ENCODE results near the gene ZDHHC18.
"Not testable (repeated sequence)": the region's sequence is repeated elsewhere in the genome, so short reads cannot be mapped to it uniquely, and the experiment has no call there.

The ZDHHC18 gene

DNA sequence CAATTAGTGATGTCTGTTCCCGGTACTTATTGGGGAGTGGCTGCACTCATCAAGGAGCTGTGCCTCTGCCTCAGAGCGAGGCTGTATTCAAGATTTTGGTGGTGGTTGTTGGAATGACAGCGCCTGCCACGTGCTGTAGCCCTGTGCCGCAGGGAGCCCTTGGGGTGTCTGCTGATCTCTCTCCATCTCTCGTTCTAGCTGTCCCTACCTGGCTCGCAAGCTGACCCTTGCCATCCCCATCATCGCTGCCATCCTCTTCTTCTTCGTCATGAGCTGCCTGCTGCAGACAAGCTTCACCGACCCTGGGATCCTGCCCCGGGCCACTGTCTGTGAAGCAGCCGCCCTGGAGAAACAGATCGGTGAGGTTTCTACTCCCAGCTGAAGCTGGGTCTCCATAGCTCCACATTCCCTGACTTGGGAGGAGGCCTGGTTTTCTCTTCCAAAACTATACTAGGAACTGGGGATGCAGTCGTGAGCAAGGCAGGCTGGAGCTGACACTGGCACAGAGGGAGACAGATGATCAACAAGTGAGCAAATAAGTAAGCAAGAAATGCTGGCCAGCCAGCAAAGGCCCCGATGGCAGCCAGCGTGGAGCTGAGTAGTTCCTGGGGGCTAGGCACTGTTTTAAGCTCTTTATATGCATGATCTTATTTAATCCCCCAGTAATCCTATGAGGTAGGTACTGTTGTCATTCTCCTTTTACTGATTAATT is 5.9 kb downstream of the ZDHHC18 start:
- DNase-seq (ENCODE audit: low read depth in 4 of 4, low spot score in 1 of 4): no peak

DNA sequence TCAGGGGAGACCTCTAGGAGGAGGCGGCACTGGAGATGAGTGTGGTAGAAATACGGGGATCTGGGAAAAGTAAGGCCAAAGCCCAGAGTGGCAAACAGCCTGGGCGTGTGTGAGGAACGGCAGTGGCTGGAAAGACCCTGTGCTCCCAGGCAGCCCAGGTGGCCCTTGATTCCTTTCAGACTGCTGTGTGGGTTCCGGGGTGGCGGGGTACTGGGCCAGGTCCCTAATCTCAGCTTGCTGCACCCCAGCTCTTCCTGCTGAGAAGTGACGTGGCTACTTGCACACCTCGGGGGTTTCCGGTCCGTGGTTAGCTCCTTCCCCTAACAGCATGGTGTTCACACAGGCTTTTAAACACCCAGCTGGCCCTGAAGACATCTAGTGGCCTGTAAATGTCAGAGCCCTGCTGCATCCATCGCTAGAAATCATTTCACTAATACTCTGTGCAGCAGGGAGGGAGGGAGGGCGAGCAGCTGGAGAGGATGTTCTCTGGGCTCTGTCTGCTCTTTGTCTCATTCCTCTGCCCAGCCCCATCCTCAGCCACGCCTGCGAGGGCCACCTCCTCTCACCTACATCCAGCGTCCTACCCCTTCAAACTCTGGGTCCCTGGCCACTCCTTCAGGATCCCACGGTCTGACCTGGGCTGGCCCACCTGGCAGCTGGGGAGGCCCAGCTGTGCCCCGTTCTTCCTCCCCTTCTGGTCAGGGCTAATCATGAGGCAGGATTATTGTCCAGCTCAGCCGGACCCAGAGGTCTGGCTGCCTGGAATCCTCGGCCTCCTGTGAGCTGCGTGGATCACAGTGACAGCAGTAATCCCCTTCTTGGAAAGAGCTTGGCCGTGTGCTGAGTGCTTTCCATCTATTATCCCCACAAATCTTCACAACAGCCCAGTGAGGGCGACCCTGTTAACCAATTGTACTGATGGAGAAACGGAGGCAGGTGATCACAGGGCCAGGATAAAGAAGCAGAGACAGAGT is 7.2 kb downstream of the ZDHHC18 start:
- peak; percentile 48 to 72 (median 60) for DNase-seq (ENCODE audit: low read depth in 4 of 4, low spot score in 1 of 4)

GRCh38 chr1:26837665-26838064 is 11.2 kb downstream of the ZDHHC18 start:
- not testable (repeated sequence) for DNase-seq (ENCODE audit: low read depth in 4 of 4, low spot score in 1 of 4)

DNA sequence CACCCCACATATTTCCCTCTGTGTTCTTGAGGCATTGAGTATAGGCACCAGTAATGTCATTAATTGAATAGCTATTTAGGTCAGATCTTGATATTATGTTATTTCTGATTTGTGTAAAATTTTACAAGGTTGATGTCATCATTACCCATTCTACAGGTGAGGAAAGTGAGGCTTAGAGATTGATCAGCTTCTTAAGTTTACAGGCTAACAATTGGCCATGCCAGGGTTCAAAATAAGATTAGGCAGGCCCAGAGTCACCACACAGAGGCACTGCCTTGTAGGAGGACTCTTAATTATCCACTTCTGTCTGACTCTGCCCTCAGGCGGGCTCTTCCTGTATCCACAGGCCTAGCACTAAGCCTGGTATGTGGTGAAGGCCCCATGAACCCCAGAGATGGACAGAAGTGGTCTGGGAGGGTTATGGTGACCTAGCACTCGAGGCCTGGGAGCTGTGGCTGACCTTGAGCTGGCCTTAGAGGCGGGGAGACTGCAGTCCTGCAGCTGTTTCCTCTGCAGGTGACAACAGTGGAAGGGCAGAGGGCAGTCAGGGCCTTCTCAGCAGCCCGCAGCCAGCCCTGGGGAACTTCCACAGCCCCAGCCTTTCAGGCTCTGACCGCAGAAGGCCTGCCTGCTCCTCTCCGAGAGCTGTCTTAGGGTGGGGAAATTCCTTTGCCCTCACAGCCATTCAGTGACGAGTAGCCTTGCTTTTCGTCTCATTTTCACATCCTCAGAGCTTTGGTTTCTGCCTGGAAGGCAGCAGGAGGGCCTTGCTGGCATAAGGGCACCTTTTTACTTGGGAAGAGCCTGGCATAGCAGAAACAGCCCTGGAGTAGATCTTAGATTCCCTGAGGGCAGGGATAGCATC is 12.2 kb downstream of the ZDHHC18 start:
- no peak for DNase-seq (ENCODE audit: low read depth in 4 of 4, low spot score in 1 of 4)

GRCh38 chr1:26839339-26839722 is 12.8 kb downstream of the ZDHHC18 start:
- no peak for DNase-seq (ENCODE audit: low read depth in 4 of 4, low spot score in 1 of 4)

DNA sequence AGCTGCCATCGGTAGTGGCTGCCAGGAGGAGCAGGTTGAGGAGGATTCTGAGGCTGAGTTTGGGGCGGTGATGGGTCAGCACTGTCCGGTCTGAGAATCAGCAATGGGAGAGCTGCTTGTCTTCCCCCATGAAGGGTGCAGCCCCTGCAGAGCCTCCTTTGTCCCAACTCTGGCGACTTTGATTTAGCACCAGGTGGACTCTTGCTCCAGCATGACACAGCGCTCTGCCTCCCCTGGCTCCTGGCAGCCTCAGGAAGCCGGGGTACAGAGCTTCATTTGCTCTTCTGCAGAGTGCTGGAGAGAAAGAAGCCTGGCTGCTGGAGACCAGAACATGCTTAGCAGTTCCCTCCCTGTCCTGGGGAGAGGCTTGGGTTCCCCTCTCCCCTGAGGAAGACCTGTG is 13.3 kb downstream of the ZDHHC18 start:
- no peak for DNase-seq (ENCODE audit: low read depth in 4 of 4, low spot score in 1 of 4)

- no peak for DNase-seq (ENCODE audit: low read depth in 4 of 4, low spot score in 1 of 4)
Measured at GRCh38 chr1:26844424-26845196, 18.1 kb downstream of the ZDHHC18 start.

- not testable (repeated sequence) for DNase-seq (ENCODE audit: low read depth in 4 of 4, low spot score in 1 of 4)
Measured at GRCh38 chr1:26847826-26848225, 21.3 kb downstream of the ZDHHC18 start.

- no peak for DNase-seq (ENCODE audit: low read depth in 4 of 4, low spot score in 1 of 4)
Measured at GRCh38 chr1:26848499-26848898, 22.0 kb downstream of the ZDHHC18 start.

DNA sequence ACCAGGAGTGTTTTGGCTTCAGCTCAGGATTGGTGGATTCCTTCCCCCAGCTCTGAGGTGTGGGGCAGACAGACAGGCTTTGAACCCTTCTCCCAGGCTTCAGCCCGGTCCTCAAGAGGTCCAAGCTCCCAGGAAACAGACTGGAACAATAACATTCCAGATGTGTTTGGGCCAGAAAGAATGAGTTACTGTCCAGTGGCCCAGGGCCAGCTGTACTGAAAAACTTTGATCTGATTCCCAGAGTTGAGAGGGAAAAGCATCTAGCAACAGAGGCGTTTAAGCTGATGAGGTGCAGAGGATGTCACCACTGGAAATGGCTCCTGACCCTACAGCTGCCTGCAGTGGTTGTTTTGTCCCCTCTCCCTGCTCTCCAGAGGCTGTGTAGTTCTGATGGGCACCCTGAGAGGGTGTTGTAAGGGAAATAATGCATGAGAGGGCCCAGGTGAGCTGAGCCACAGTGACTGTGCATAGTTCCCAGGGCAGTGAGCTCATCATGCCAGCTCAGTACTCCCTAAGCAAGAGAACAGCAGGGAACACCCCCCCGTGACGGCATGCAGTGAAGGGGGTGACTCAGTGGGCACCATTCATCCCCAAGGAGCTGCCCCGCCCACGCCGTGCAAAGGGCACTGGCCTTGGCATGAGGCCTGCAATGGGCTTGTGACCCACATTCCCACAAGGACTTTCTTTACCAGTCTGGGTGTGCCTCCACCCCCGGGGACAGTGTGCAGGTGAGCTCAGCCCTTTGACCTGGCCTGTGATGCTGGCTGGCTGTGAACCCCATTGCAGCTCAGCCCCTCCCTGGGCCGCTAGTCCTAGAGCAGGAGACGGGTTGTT is 22.7 kb downstream of the ZDHHC18 start:
- no peak for DNase-seq (ENCODE audit: low read depth in 4 of 4, low spot score in 1 of 4)

- no peak for DNase-seq (ENCODE audit: low read depth in 4 of 4, low spot score in 1 of 4)
Measured at GRCh38 chr1:26851106-26851684, 24.7 kb downstream of the ZDHHC18 start.

GRCh38 chr1:26852701-26853100 is 26.2 kb downstream of the ZDHHC18 start:
- DNase-seq (ENCODE audit: low read depth in 4 of 4, low spot score in 1 of 4): no peak

GRCh38 chr1:26853156-26853555 is 26.7 kb downstream of the ZDHHC18 start:
- DNase-seq (ENCODE audit: low read depth in 4 of 4, low spot score in 1 of 4): peak; percentile 65 to 75 (median 67)

DNA sequence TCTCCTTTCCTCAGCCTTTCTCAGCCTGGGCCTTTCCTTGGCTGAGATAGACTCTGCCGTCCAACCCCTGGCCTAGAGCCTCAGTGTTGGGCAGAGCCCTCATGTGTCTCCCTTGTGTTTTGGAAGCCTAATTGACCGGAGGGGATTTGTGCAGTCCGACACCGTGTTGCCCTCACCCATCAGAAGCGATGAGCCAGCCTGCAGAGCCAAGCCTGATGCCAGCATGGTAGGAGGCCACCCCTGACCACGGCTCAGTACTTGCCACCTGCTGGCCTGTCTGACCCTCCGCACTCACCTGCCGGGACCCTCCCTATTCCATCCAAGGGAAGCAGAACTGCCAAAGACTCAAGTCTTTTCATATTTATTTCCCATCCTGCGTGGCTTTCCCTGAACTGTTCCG is 27.1 kb downstream of the ZDHHC18 start:
- no peak for DNase-seq (ENCODE audit: low read depth in 4 of 4, low spot score in 1 of 4)

DNA sequence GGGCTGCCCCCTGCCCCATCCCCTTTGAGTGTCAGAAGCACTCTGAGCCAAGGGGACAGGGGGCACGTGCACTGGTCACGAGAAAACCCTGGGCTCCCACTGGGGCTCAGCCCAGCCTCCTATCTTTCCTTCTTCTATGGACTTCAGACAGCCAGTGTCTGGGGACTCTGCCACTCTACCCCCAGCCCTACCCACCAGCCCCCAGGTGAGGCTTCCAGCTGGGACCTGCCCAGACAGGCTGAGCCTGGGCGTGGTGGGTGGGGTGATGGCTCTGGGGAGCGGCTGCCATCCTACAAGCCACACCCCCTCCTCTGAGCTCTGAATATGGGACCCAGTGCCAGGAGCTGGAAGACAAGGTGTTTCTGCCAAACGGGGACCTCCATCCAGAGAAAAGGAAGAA is 28.4 kb downstream of the ZDHHC18 start:
- DNase-seq (ENCODE audit: low read depth in 4 of 4, low spot score in 1 of 4): no peak

DNA sequence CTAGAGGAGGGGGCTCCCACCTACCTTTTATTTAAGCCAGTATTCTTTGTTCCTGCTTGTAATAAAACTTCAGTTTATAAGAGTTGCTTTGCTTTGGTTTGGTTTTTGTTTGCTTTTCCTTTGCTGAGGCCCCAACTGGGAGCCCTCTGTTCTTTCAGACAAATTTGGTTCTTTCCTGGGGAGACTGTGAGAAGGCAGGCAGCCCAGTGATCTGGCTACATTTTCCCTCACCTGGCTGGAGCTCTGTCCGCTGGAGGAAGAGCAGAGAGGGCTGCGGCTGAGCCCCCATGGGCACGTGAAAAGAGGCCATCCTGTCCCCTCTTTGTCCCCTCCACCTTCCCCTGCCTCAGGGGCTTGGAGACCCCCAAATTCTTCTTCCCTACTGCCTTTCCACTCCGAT is 29.1 kb downstream of the ZDHHC18 start:
- no peak for DNase-seq (ENCODE audit: low read depth in 4 of 4, low spot score in 1 of 4)

DNA sequence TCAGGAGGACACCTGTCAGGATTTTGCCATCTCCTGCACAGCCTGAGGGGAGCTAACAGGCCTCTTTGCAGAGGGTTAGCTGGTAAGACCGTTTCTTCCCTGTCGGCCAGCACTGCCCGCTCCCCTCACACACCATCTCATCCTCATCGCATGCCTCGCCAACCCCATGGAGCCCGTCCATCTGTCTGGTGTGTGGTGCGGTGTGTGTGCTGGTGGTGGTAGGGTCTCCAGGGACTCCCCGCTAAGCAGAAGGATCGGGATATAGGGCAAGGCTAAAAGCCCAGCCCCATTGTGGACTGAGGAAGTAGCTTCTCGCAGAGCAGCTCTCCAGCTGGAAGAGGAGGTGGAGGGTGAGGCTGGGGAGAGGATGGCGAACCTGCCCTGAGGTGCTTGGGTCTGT is 29.7 kb downstream of the ZDHHC18 start:
- DNase-seq (ENCODE audit: low read depth in 4 of 4, low spot score in 1 of 4): no peak

- no peak for DNase-seq (ENCODE audit: low read depth in 4 of 4, low spot score in 1 of 4)
Measured at GRCh38 chr1:26856604-26857469, 30.3 kb downstream of the ZDHHC18 start.
